ENCODE data around the gene SMTNL1.

DNA sequence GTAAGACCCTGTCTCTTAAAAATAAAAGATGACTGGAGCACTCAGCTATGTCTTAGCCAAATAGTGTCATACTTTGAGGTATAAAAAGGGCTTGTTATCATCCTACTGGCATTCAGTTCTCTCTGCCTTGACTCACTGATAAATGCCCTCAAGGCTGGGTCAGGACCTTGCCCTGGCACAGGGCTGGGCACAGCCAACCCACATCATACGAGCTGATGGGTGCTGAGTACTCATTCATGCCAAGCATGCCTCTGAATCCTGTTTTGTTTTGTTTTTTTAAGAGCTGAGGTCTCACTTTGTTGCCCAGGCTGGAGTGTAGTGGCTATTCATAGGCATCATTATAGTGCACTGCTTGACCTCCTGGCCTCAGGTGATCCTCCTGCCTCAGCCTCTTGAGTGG lies 1.9 kb downstream of the SMTNL1 start:
- TF ChIP-seq, protein P1, sequence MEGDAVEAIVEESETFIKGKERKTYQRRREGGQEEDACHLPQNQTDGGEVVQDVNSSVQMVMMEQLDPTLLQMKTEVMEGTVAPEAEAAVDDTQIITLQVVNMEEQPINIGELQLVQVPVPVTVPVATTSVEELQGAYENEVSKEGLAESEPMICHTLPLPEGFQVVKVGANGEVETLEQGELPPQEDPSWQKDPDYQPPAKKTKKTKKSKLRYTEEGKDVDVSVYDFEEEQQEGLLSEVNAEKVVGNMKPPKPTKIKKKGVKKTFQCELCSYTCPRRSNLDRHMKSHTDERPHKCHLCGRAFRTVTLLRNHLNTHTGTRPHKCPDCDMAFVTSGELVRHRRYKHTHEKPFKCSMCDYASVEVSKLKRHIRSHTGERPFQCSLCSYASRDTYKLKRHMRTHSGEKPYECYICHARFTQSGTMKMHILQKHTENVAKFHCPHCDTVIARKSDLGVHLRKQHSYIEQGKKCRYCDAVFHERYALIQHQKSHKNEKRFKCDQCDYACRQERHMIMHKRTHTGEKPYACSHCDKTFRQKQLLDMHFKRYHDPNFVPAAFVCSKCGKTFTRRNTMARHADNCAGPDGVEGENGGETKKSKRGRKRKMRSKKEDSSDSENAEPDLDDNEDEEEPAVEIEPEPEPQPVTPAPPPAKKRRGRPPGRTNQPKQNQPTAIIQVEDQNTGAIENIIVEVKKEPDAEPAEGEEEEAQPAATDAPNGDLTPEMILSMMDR (IDR thresholded peaks at IDR 0.05), result no peak
- TF ChIP-seq POLR2AphosphoS5 (IDR thresholded peaks at IDR 0.05) (no peak), POLR2A (IDR thresholded peaks at IDR 0.05) (no peak)
